ENCODE results near the gene CMIP.

Gene CMIP

GRCh38 chr16:81604960-81605383 is 160.4 kb downstream of the CMIP start:
- DNase-seq (ENCODE audit: low read depth in 2 of 2), result no peak

GRCh38 chr16:81606039-81606438 is 161.4 kb downstream of the CMIP start:
- no peak for DNase-seq (ENCODE audit: low read depth in 2 of 2)

- DNase-seq (ENCODE audit: low read depth in 2 of 2), result no peak
These were observed 162.4 kb downstream of the CMIP start for GRCh38 chr16:81607006-81607405.

- DNase-seq (ENCODE audit: low read depth in 2 of 2), result no peak
These were observed 163.4 kb downstream of the CMIP start for GRCh38 chr16:81607805-81608522.

- DNase-seq (ENCODE audit: low read depth in 2 of 2), result no peak
These were observed 164.1 kb downstream of the CMIP start for GRCh38 chr16:81608523-81609209.

GRCh38 chr16:81609323-81609892 is 164.8 kb downstream of the CMIP start:
- no peak for DNase-seq (ENCODE audit: low read depth in 2 of 2)

- DNase-seq (ENCODE audit: low read depth in 2 of 2), result no peak
These were observed 165.7 kb downstream of the CMIP start for GRCh38 chr16:81610144-81610842.

GRCh38 chr16:81610936-81611335 is 166.3 kb downstream of the CMIP start:
- no peak for DNase-seq (ENCODE audit: low read depth in 2 of 2)

- no peak for DNase-seq (ENCODE audit: low read depth in 2 of 2)
These were observed 167.1 kb downstream of the CMIP start for GRCh38 chr16:81611721-81612120.

GRCh38 chr16:81612351-81613163 is 167.9 kb downstream of the CMIP start:
- DNase-seq (ENCODE audit: low read depth in 2 of 2), result no peak

GRCh38 chr16:81614171-81614570 is 169.6 kb downstream of the CMIP start:
- DNase-seq (ENCODE audit: low read depth in 2 of 2), result no peak

- DNase-seq (ENCODE audit: low read depth in 2 of 2), result no peak
These were observed 170.2 kb downstream of the CMIP start for GRCh38 chr16:81614654-81615359.

GRCh38 chr16:81615411-81615810 is 170.8 kb downstream of the CMIP start:
- no peak for DNase-seq (ENCODE audit: low read depth in 2 of 2)

GRCh38 chr16:81615833-81616232 is 171.2 kb downstream of the CMIP start:
- DNase-seq (ENCODE audit: low read depth in 2 of 2), result no peak

- peak; percentile 23 to 27 for DNase-seq (ENCODE audit: low read depth in 2 of 2)
These were observed 171.9 kb downstream of the CMIP start for GRCh38 chr16:81616321-81617020.

GRCh38 chr16:81617021-81617346 is 172.4 kb downstream of the CMIP start:
- DNase-seq (ENCODE audit: low read depth in 2 of 2), result no peak

- no peak for DNase-seq (ENCODE audit: low read depth in 2 of 2)
These were observed 173.6 kb downstream of the CMIP start for GRCh38 chr16:81618187-81618586.

GRCh38 chr16:81618661-81619060 is 174.1 kb downstream of the CMIP start:
- no peak for DNase-seq (ENCODE audit: low read depth in 2 of 2)

GRCh38 chr16:81620029-81620428 is 175.4 kb downstream of the CMIP start:
- no peak for DNase-seq (ENCODE audit: low read depth in 2 of 2)

- no peak for DNase-seq (ENCODE audit: low read depth in 2 of 2)
These were observed 176.2 kb downstream of the CMIP start for GRCh38 chr16:81620796-81621195.

Measured in stimulated activated CD4-positive, alpha-beta T cell treated with anti-CD3 and anti-CD28 coated beads, Interleukin-1b, Interleukin-23, amount 100 ng/mL, for 1 hour (primary cell).